Measurements from ENCODE around the gene GJC2.

The GJC2 gene

DNA sequence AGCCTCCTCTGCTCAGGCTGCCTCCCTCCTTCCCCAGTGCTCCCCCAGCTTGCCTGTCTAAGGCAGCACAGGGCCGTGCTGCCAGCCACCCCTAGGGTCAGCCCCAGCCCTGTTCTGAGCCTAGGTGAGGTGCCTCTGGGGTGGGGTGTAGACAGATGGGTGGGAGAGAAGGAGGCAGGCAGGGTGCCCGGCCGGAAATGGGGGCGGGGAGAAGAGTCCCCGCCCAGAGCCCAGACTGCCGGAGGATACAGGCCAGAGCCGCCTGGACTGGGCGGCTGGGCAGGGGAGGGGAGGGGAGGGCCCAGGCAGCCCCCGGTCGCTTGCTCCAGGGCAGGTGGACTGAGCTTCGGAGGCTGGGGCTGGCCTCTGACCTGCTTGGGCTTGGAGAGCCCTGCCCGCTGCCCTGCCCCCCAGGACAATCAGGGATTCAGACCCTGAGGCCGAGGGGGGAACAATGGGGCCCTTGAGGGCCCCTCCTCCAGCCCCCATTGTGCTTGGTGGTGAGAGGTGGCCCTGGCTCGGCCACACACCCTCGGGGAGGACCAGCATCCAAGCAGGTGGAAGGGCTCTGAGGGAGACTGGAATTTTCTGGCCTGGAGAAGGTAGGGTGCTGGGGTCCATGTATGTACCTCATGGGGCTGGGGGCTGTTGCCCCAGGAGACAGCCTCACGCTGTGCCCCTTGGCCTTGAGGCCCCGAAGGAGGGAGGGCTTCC, at the start of gene GJC2:
Gene GJC2 (plus strand): TSS at position 525 of the 714 bp plus-strand sequence. CDS start 7,829 bp downstream, outside the sequence.
- Histone ChIP-seq H3K27ac (ENCODE audit: low read depth, low read length) (no peak within 1 kb of the TSS), H3K4me3 (ENCODE audit: low read depth, low read length) (no peak within 1 kb of the TSS), H3K9ac (ENCODE audit: low read depth, low read length) (no peak within 1 kb of the TSS), H3K4me1 (ENCODE audit: control insufficient read depth, insufficient read depth, low read length) (peaks cover 3% of the 10 kb centered on the region; the same call in 1 of the 2 replicates), H3K27me3 (ENCODE audit: control insufficient read depth, insufficient read depth, low read length) (no peaks in the 10 kb centered on the region), H3K9me3 (ENCODE audit: control insufficient read depth, insufficient read depth, low read length) (no peaks in the 10 kb centered on the region), H3K36me3 (ENCODE audit: control insufficient read depth, insufficient read depth, low read length) (peaks cover 11% of the 10 kb centered on the region; the same call in 1 of the 2 replicates)

DNA sequence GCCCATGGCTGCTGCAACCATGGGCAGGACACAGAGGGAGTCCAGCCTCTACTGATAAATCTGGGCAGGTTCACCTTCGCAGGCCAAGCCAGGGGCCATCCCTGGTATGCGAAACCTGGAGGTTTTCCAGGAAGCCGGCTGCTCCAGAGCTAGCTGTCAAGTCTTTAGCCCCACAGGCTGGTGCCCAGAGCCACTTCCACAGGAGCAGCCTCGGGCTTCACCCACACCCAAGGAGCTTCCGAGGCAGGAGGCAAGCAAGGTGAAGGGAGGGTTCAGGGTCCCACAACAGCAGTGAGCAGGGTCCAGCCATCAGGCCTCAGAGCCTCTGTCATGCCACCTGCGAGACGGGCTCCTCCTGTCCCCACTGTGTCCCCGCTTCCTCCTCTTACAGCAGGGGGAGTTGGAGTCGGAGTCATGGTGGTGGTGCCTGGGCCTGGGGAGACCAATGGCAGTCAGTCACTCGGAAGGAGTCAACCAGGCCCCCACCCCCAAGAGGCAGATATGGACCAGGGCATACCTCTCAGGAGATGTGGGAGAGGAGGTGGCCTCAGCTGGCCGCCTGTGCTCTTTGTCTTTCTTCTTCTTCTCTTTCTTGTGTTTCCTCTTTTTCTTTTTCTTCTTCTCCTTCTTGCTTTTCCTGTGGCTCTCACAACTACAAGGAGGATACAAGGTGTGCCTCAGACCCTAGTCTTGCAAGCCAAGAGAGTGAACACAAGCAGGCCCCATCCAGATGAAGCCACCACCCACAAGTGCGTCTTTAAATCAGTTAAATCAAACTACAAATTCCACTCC, 48.7 kb upstream of the GJC2 start:
- Histone ChIP-seq H3K4me1 (ENCODE audit: control insufficient read depth, insufficient read depth, low read length) (no peaks in the 10 kb centered on the region), H3K9ac (ENCODE audit: low read depth, low read length) (no peak overlapping the region), H3K4me3 (ENCODE audit: low read depth, low read length) (no peak overlapping the region), H3K9me3 (ENCODE audit: control insufficient read depth, insufficient read depth, low read length) (no peaks in the 10 kb centered on the region), H3K27me3 (ENCODE audit: control insufficient read depth, insufficient read depth, low read length) (no peaks in the 10 kb centered on the region), H3K36me3 (ENCODE audit: control insufficient read depth, insufficient read depth, low read length) (peaks cover 48% of the 10 kb centered on the region), H3K27ac (ENCODE audit: low read depth, low read length) (no peak overlapping the region)

DNA sequence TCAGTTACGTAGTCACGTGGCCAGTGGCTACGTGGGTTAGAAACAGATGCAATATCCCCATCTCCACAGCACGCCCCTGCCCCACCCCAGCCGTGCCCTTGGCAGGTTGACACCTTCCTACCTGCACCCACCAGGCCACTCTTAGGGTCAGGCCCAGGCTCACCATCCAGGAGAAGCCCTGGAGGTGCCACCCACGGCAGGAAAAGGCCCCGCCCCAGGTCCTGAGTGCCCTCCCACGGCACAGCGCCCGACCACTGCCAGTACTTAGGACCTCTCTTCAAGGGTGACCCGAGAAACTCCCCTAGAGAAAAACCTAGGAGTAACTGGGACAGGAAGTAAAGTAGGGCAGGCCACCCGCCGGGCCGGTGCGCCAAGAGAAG, 48.1 kb upstream of the GJC2 start:
- no peaks in the 10 kb centered on the region for H3K4me1 ChIP-seq (ENCODE audit: control insufficient read depth, insufficient read depth, low read length)
- H3K9ac ChIP-seq (ENCODE audit: low read depth, low read length), result no peak overlapping the region
- peak overlapping the region; percentile 81 for H3K4me3 ChIP-seq (ENCODE audit: low read depth, low read length)
- no peak overlapping the region for H3K27ac ChIP-seq (ENCODE audit: low read depth, low read length)
- H3K27me3 ChIP-seq (ENCODE audit: control insufficient read depth, insufficient read depth, low read length), result no peaks in the 10 kb centered on the region
- peaks cover 54% of the 10 kb centered on the region for H3K36me3 ChIP-seq (ENCODE audit: control insufficient read depth, insufficient read depth, low read length)
- H3K9me3 ChIP-seq (ENCODE audit: control insufficient read depth, insufficient read depth, low read length), result no peaks in the 10 kb centered on the region

DNA sequence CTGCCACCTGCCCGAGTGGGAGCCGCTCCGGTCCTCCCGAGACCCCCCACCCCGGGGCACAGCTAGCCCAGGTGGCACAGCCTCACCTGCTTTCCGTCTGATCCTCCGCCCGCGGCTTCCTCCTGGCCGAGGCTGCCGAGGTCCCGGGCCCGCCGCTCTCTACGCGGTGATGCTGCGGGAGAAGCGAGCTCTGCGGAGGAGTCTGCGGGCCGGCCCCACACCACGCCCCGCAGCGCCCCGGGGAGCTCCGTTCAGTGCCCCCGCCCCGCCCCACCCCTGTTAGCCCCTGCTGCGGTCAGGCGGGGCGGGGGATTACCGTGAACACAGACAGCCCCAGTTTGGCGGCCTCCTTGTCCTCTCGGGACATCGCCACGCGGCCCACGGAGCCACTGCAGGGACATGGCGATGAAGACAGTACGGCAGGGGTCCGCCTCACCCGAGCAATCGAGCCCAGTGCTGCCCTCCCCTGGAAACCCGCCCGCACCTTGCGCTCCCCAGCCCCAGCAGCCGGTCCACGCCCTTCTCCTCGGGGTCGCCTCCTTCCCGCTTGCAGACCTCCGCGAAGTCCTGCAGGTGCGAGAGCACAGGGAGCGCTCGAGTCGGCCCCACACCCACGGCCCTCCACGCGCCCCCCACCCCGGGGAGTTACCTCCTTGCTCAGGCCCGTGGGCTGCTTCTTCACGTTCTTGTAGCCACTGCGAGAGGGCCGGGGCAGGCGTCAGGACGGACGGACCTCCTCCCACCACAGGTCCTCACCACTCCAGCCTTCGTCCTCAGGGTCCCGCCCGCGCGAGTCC, 47.5 kb upstream of the GJC2 start:
- Histone ChIP-seq H3K9me3 (ENCODE audit: control insufficient read depth, insufficient read depth, low read length) (no peaks in the 10 kb centered on the region), H3K36me3 (ENCODE audit: control insufficient read depth, insufficient read depth, low read length) (peaks cover 56% of the 10 kb centered on the region), H3K27me3 (ENCODE audit: control insufficient read depth, insufficient read depth, low read length) (no peaks in the 10 kb centered on the region), H3K4me1 (ENCODE audit: control insufficient read depth, insufficient read depth, low read length) (no peaks in the 10 kb centered on the region), H3K27ac (ENCODE audit: low read depth, low read length) (no peak overlapping the region), H3K4me3 (ENCODE audit: low read depth, low read length) (peak overlapping the region; percentile 81), H3K9ac (ENCODE audit: low read depth, low read length) (no peak overlapping the region)

DNA sequence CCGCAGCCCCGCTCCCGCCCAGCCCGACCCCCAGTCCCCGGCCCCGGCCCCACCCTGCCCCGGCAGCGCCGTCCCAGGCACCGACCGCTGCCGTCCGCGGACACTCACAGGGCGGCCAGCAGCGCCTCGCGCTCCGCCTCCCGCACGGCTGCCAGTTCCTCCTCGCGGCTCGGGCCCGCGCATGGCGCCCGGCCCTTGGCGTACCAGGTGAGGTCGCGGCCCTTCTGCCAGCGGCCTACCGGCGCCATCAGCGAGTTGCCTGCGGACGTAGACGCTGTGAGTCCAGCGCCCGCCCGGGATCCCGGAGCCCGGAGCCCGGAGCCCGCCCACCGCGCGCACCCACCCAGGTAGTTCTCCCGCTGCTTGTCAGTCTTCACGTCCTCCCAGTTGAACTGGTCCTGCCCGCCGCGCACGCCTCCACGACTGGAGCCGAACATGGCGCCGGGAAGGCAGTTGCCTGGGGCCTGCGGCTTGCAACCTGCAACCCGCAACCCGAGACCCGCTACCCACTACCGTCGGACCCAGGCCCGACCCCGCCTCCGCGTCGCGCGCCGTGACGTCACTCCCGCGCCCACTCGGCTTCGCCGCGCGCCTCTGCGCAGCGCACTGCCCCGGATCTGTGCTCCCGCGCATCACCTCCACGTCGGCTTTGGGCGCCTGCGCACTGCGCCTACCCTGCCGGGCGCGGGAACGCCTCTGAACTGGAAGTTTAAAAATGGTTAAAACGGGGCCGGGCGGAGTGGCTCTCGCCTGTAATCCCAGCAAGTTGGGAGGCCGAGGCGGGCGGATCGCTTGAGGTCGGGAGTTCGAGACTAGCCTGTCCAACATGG, 46.7 kb upstream of the GJC2 start, which contains the start of gene C1orf35:
Gene C1orf35 (minus strand): TSS at position 535 of the 830 bp plus-strand sequence. CDS start 98 bp downstream, at position 437.
- peaks cover 54% of the 10 kb centered on the region for H3K36me3 ChIP-seq (ENCODE audit: control insufficient read depth, insufficient read depth, low read length)
- peak within 1 kb of the TSS; percentile 85 for H3K27ac ChIP-seq (ENCODE audit: low read depth, low read length)
- H3K9me3 ChIP-seq (ENCODE audit: control insufficient read depth, insufficient read depth, low read length), result no peaks in the 10 kb centered on the region
- H3K4me1 ChIP-seq (ENCODE audit: control insufficient read depth, insufficient read depth, low read length), result no peaks in the 10 kb centered on the region
- H3K4me3 ChIP-seq (ENCODE audit: low read depth, low read length), result peak within 1 kb of the TSS; percentile 81
- no peaks in the 10 kb centered on the region for H3K27me3 ChIP-seq (ENCODE audit: control insufficient read depth, insufficient read depth, low read length)
- peak within 1 kb of the TSS; percentile 60 for H3K9ac ChIP-seq (ENCODE audit: low read depth, low read length)

DNA sequence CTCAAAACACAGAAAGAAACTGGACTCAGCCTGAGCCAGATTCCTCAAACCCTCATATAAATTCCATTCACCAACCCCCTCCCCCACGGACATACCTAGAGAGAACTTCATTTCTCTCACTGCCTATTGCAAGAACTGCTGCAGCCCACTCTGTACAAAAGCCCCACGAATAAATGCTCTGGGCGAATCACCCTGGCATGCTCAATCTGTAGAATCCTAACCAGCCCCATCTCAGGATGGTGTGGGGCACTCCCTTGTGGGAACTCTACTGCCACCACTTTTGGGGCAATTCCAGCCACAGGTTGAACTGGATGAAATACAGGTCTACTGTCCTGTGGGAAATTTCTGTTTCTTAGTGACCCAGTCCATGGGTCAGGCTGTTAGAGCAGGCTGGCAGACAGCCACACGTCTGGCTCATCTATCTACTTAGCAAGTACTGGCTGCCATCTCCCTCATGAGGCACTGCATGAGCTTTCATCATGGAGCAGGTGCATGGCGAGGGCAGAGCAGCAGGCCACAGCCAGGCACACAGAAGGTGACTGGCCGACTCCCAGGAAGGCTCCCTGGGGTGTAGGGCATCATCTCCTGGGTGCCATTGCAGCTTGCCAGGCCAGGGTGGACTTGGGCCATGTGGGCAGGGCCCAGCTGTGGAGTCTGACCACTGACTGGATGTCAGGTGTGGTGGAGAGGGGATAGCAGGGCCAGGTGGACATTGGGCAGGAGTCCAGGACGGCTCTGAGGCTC, 45.0 kb upstream of the GJC2 start:
- H3K9ac ChIP-seq (ENCODE audit: low read depth, low read length), result no peak overlapping the region
- H3K4me1 ChIP-seq (ENCODE audit: control insufficient read depth, insufficient read depth, low read length), result peaks cover 3% of the 10 kb centered on the region; the same call in 1 of the 2 replicates
- peaks cover 37% of the 10 kb centered on the region for H3K36me3 ChIP-seq (ENCODE audit: control insufficient read depth, insufficient read depth, low read length)
- H3K27me3 ChIP-seq (ENCODE audit: control insufficient read depth, insufficient read depth, low read length), result no peaks in the 10 kb centered on the region
- no peak overlapping the region for H3K27ac ChIP-seq (ENCODE audit: low read depth, low read length)
- no peak overlapping the region for H3K4me3 ChIP-seq (ENCODE audit: low read depth, low read length)
- no peaks in the 10 kb centered on the region for H3K9me3 ChIP-seq (ENCODE audit: control insufficient read depth, insufficient read depth, low read length)

DNA sequence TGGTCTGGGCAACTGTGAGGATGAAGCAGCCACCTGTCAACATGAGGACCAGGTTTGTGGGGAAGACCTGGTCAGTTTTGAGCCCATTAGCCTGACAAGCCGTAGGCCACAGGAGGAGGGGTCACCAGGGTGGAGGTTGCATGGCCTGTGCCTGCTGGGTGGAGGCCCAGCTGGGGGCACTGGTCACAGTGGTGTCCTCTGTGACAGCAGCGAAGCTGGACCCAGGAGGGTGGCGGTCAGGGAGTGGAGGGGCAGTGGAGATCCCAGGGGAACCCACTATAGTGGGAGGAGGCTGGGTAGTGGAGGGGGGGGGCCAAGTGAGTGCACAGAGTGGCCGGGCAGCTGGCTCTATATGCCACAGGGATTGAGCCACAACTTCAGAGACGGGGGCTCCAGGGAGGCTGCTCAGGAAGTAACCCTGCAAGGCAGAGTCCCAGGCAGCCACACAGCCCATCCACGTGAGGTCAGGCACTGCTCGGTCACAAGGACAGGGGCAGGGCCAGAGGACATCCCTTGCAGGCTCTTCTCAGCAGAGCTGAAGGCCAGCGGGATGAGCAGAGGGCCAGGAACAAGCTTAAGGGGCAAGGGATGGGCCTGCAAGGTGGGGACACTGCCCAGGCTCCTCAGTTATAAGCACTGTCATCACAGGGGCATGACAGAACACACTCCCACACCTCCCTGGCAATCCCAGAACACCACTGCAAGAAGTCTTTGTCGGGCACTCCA, 44.3 kb upstream of the GJC2 start:
- no peak overlapping the region for H3K4me3 ChIP-seq (ENCODE audit: low read depth, low read length)
- no peaks in the 10 kb centered on the region for H3K27me3 ChIP-seq (ENCODE audit: control insufficient read depth, insufficient read depth, low read length)
- H3K36me3 ChIP-seq (ENCODE audit: control insufficient read depth, insufficient read depth, low read length), result peaks cover 31% of the 10 kb centered on the region
- peaks cover 3% of the 10 kb centered on the region; the same call in 1 of the 2 replicates for H3K4me1 ChIP-seq (ENCODE audit: control insufficient read depth, insufficient read depth, low read length)
- H3K9me3 ChIP-seq (ENCODE audit: control insufficient read depth, insufficient read depth, low read length), result no peaks in the 10 kb centered on the region
- H3K27ac ChIP-seq (ENCODE audit: low read depth, low read length), result no peak overlapping the region
- H3K9ac ChIP-seq (ENCODE audit: low read depth, low read length), result no peak overlapping the region

DNA sequence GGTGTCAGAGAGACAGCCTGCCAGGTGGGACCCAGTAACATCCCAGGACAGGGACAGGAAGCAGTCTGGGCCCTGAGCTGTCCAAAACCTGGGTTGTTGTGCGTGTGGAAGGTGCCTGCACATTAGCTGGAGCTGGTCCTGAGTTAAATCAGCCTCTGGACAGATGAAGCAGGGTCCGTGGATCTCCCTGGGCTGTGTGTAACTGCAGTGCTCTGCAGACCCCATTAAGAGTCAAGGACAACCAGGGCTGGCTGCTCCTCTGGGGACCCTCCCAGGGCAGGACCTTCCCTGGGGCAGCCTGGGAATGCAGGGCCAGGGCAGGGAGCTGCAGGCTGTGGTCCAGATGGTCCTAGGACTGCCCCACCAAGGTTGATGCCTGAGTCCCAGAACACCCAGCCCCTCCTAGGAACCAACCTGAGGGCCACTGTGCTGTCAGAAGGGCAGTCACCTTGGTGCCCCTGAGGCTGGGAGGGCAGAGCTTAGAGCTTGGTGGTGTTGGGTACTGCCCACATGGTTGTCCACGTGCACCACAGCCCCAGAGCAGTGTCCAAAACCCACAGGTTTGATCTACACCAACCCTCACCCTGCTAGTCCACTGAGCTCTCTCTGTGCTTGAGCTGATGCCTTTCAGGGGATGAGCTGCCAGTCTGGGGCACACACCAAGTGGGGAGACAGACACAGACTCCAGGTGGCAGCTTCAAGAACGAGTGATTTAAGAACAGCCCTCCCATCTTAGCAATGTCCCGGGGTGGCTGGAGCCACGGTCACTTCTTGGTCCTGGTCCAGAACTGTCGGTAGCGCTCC, 43.5 kb upstream of the GJC2 start:
- H3K27me3 ChIP-seq (ENCODE audit: control insufficient read depth, insufficient read depth, low read length), result no peaks in the 10 kb centered on the region
- no peak overlapping the region for H3K27ac ChIP-seq (ENCODE audit: low read depth, low read length)
- H3K9ac ChIP-seq (ENCODE audit: low read depth, low read length), result no peak overlapping the region
- H3K9me3 ChIP-seq (ENCODE audit: control insufficient read depth, insufficient read depth, low read length), result no peaks in the 10 kb centered on the region
- H3K4me1 ChIP-seq (ENCODE audit: control insufficient read depth, insufficient read depth, low read length), result peaks cover 3% of the 10 kb centered on the region; the same call in 1 of the 2 replicates
- peaks cover 24% of the 10 kb centered on the region for H3K36me3 ChIP-seq (ENCODE audit: control insufficient read depth, insufficient read depth, low read length)
- no peak overlapping the region for H3K4me3 ChIP-seq (ENCODE audit: low read depth, low read length)

DNA sequence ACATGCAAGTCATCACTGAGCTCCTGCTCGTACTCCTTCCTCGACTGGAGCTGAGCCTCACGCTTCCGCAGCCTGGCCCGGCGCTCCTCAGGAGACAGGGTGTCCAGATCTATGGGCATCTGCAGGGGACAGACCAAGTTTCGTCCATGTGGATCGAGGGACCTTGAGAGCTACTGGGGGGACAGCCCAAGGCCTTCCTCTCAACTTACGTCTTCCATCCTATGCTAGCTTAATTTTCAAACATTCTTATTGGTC, 43.0 kb upstream of the GJC2 start:
- H3K36me3 ChIP-seq (ENCODE audit: control insufficient read depth, insufficient read depth, low read length), result peaks cover 22% of the 10 kb centered on the region
- H3K9ac ChIP-seq (ENCODE audit: low read depth, low read length), result no peak overlapping the region
- H3K27ac ChIP-seq (ENCODE audit: low read depth, low read length), result no peak overlapping the region
- no peaks in the 10 kb centered on the region for H3K27me3 ChIP-seq (ENCODE audit: control insufficient read depth, insufficient read depth, low read length)
- peaks cover 3% of the 10 kb centered on the region; the same call in 1 of the 2 replicates for H3K4me1 ChIP-seq (ENCODE audit: control insufficient read depth, insufficient read depth, low read length)
- H3K9me3 ChIP-seq (ENCODE audit: control insufficient read depth, insufficient read depth, low read length), result no peaks in the 10 kb centered on the region
- no peak overlapping the region for H3K4me3 ChIP-seq (ENCODE audit: low read depth, low read length)
